ENCODE data around the gene IQGAP2.
"Not testable (repeated sequence)": the region's sequence is repeated elsewhere in the genome, so short reads cannot be mapped to it uniquely, and the experiment has no call there.

IQGAP2 gene

GRCh38 chr5:76546497-76547102, 143.5 kb downstream of the IQGAP2 start:
- DNase-seq, result no peak

GRCh38 chr5:76547242-76547890, 144.3 kb downstream of the IQGAP2 start:
- DNase-seq, result no peak

DNA sequence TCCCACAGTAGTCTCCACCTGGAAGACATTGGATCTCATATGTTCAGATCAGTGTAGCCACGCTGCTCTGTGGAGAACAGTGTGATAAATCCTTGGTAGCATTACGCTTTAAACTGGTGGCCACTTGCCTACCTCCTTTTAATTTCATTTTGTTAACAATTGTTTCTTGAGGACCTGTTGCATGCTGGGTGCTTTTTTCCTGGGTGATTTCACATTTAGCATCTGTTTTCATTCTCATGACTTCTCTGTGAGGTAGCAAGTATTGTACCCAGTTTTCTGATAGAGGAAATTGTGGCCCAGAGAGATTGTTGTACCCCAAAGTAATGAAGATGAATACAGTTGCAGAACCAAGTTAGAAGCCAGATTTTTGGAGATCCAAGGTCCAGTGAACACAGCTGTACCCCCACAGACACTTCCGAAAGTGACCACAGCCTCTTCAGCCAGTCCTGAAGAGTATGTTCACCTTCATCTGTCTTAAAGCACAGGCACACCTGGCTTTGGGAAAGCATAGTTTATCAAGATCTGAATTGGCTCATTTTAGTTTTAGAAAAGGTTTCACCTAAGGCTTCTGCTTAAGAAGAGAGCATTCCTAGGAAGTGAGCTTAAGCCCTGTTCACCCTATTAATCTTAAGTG, 144.9 kb downstream of the IQGAP2 start:
- DNase-seq, result no peak

DNA sequence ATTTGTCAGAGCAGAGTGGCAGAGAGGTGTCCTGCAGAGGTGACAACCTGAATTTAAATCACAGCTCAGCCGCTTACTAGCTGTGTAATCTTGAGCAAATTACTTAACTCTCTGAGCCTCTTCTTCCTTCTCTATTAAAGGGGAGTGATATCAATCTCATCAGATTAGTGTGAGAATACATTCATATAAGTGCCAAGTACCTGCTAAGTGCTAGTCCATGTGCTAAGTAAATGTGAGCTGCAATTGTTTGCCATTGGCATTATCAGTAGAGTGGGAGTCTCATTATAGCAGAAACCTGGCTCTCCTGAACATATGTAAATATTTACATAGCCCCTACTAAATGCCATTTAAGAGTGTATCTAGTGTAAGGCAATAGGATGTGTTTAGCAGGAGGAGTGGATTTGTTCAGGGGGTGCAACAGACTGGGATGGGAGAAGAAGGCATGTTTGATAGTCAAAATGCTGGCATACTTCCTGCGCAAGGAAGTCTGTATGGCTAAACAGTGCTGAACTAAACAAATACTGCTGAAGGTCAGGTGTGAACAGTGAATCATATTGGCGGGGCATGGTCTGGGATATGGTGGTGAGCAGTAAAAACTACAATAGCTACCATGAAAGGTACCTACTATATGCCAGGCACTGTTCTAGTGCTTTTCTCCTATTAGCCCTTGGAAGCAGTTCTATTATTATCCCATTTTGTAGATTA, 145.6 kb downstream of the IQGAP2 start:
- DNase-seq, result no peak

GRCh38 chr5:76550881-76551280, 147.8 kb downstream of the IQGAP2 start:
- DNase-seq, result not testable (repeated sequence)

DNA sequence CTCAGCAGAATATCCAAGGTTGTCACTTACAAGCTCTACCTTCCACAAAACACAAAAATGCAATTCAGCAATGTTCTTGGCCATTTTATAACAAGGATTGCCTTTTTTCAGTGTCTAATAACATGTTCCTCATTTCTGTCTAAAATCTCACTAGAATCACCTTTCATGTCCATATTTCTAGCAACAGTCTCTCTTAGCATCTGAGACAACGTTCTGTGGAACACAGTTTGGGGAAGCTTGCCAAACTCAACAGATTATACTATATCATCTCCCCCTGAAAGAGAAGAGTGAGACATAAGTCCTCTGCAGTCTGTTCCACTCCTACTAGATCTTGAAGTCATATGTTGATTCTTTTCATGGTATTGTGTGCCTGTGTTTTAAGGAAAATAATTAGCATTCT, 149.5 kb downstream of the IQGAP2 start:
- DNase-seq, result no peak

- no peak for DNase-seq
Measured at GRCh38 chr5:76553251-76553650, 150.2 kb downstream of the IQGAP2 start.

- no peak for DNase-seq
Measured at GRCh38 chr5:76555114-76555513, 152.0 kb downstream of the IQGAP2 start.

GRCh38 chr5:76555717-76556116, 152.6 kb downstream of the IQGAP2 start:
- DNase-seq, result no peak

- DNase-seq, result no peak
Measured at GRCh38 chr5:76556511-76557221, 153.6 kb downstream of the IQGAP2 start.

DNA sequence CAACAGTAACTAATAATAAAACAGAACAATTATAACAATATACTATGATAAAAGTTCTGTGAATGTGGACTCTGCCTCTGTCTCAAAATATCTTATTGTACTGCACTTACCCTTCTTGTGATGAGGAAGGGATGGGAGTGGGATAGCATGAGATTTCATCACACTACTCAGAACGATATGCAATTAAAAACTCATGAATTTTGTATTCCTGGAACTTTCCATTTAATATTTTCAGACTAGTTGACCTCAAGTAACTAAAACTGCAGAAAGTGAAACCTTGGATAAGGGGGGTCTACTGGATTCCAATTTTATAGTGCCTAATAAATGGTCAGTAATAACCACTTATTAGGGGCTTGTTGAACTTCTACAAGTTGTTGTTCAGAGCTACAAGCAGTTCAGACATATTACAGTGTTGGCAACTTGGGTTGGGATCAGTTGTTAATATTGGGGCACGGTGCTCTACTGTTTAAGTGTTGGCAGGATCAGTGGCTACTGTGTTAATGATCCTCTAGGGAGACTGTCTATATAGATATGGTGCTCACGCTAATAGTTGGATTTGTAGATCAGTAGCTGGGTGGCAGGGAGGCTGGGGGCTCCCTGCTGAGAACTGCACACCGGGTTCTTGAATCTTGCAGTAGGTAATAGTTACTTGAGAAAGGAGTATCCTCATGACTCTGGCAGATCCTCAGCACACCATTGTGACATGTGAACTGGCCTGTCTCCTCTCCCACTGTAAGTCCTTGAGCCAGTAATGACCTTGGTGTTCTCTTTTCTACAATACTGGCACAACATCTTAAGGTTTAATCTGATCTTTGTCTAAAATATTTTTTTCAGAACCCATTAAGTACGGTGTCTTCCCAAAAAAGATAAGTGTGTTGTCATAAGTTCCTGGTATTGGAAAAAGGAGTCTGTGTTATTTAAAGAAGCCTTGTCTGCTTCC, 158.1 kb downstream of the IQGAP2 start:
- DNase-seq, result no peak

DNA sequence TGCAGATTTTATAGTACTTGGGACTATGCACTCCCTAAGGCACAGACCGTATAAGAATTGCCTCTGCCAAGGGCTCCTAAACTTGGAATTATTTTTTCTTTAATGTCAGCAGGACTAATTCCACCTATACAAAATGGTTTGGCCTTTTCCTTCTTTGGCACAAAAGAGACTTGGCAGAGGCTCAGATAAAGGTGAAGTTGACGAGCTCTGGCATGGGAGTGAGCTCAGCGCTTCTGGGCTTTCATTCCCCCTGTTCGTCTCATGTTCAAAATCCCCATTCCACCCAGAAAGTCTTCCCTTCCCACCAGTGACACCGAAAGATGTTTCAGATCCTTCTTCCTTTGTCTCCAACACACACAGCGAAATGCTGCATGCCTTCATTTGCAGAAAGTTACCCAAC, 158.9 kb downstream of the IQGAP2 start:
- no peak for DNase-seq

- DNase-seq, result no peak
Measured at GRCh38 chr5:76565009-76565408, 161.9 kb downstream of the IQGAP2 start.

DNA sequence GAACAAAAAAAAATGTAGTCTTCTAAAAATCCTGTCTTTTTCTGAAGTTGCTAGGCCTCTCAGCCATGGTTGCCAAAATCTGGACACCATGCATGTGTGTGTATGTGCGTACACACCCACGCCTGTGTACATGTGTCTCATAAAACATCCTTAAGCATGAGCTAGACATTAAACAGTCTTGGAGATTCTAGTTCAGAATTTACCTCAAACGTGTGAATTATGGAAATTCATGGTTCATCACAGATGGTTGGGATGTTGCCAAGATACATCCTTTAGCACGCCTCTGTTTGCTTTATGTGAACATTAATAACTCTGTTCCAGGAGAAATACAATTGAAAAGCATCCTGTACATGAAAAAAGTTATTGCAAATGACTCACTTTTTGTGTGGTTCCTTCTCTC, 167.1 kb downstream of the IQGAP2 start:
- no peak for DNase-seq

GRCh38 chr5:76571559-76571958, 168.5 kb downstream of the IQGAP2 start:
- DNase-seq, result no peak

DNA sequence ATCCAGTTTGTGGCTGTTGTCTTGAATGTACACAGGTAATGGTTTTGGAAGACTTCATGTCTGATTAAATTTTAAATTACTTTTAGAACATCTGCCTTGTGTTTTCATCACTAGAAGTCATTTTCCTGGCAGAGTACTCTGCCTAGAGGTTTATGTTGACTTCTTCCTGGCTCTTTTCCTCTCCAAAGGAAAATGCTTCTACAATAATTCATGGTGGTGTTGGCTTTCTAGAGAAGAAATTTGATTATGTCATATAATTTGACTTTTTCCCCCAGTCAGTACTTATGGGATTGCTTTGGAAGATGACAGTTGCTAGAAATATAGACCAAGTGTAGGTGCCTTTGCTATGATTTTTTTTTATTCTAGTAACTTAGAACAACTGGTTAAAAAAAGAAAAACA, 173.4 kb downstream of the IQGAP2 start:
- DNase-seq, result no peak

- DNase-seq, result no peak
Measured at GRCh38 chr5:76576996-76577395, 173.9 kb downstream of the IQGAP2 start.

GRCh38 chr5:76579166-76579937, 176.3 kb downstream of the IQGAP2 start:
- no peak for DNase-seq

DNA sequence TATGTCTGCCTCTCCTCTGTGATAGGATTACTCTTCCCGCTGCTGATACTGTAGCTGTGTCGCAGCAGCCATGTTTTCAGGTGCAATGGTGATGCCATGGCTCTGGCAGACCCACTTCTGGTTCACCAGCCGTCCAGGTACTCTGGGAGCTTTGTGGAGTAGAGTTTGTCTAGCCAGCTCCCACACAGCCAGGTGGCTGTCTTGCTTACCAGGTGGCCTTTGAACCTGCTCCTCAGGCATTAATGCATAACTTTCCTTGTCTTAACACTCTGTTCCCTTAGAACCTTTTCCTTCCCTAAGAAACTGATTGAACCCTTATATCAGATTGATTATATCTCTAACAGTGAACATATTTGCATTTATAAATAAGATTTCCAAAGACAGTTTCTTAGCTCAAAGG, 177.9 kb downstream of the IQGAP2 start:
- DNase-seq, result no peak

GRCh38 chr5:76582230-76583162, 179.4 kb downstream of the IQGAP2 start:
- DNase-seq, result no peak

Data from cerebellar nuclear complex (tissue), 1 donor.